OCI-LY3 (cell line): ENCODE measurements around the gene ZBTB11.
A peak's percentile ranks its signal among the peaks of the same experiment; 100 is the strongest.
"Not testable (repeated sequence)": the region's sequence is repeated elsewhere in the genome, so short reads cannot be mapped to it uniquely, and the experiment has no call there.

Experiments used
- H2AFZ ChIP-seq: fragments of 200-600, 300-600 bp; shearing (Covaris generic); 2 replicates; pipeline ENCODE4 v1.6.0; 2014; ENCODE audit warnings: antibody characterized with exemption, low read depth, low read length
- H3K27ac ChIP-seq: fragments of 200-600, 300-600 bp; sonication (generic); 2 replicates; pipeline ENCODE4 v1.5.1; 2014; ENCODE audit warnings: mild to moderate bottlenecking, low read length, moderate library complexity, mixed read lengths
- H3K27me3 ChIP-seq: fragments of 200-600, 300-600 bp; sonication (generic); 2 replicates; pipeline ENCODE4 v1.6.1; 2014; ENCODE audit warnings: low read depth, low read length, mixed read lengths
- H3K36me3 ChIP-seq: fragments of 200-600, 300-600 bp; sonication (generic); replicated peaks from 2 replicates; pipeline ENCODE3; 2014; ENCODE audit warnings: low read depth, low read length, mixed read lengths
- H3K4me1 ChIP-seq: fragments of 300-600, 200-600 bp; sonication (generic); 2 replicates; pipeline ENCODE4 v1.6.1; 2014; ENCODE audit warnings: low read length, mixed read lengths
- H3K4me2 ChIP-seq: fragments of 200-600, 300-600 bp; sonication (generic); 2 replicates; pipeline ENCODE4 v1.6.1; 2014; ENCODE audit warnings: low read length, mixed read lengths
- H3K4me3 ChIP-seq: fragments of 300-600, 200-600 bp; sonication (generic); 2 replicates; pipeline ENCODE4 v1.5.1; 2014; ENCODE audit warnings: antibody characterized with exemption, mild to moderate bottlenecking, low read length, moderate library complexity
- H3K79me2 ChIP-seq: fragments of 300-600, 200-600 bp; shearing (Covaris generic); 2 replicates; pipeline ENCODE4 v1.6.1; 2014; ENCODE audit warnings: mild to moderate bottlenecking, low read length, mixed read lengths
- H3K9ac ChIP-seq: fragments of 300-600, 200-600 bp; shearing (Covaris generic); 2 replicates; pipeline ENCODE4 v1.6.0; 2014; ENCODE audit warnings: mild to moderate bottlenecking, low read length, moderate library complexity
- H3K9me3 ChIP-seq: fragments of 200-600, 300-600 bp; shearing (Covaris generic); 2 replicates; pipeline ENCODE4 v1.6.1; 2014; ENCODE audit warnings: low read length, mixed read lengths; ENCODE audit not compliant: insufficient read depth
- H4K20me1 ChIP-seq: fragments of 200-600, 300-600 bp; sonication (generic); 2 replicates; pipeline ENCODE4 v1.6.1; 2016; ENCODE audit warnings: low read length, mixed read lengths; ENCODE audit not compliant: insufficient read depth
- CTCF ChIP-seq: fragments of 200-600, 300-600 bp; sonication (generic); IDR thresholded peaks from 2 replicates; pipeline ENCODE4 v1.5.1; 2014; ENCODE audit warnings: antibody characterized with exemption, low read length, low read depth
- EZH2phosphoT487 ChIP-seq: fragments of 200-600 bp; shearing (Covaris generic); IDR thresholded peaks from 2 replicates; pipeline ENCODE4 v1.6.1; 2018; ENCODE audit warnings: antibody characterized with exemption, mixed run types, low read depth

ZBTB11 gene

GRCh38 chr3:101702726-101703125 lies 25.8 kb upstream of the ZBTB11 start:
- H4K20me1 ChIP-seq: no peaks in the 10 kb centered on the region
- no peak overlapping the region for H3K4me3 ChIP-seq
- H3K79me2 ChIP-seq: no peaks in the 10 kb centered on the region
- H2AFZ ChIP-seq: no peak overlapping the region
- H3K4me1 ChIP-seq: peaks cover 23% of the 10 kb centered on the region
- H3K36me3 ChIP-seq: no peaks in the 10 kb centered on the region
- no peak overlapping the region for H3K27ac ChIP-seq
- no peaks in the 10 kb centered on the region for H3K9me3 ChIP-seq
- TF ChIP-seq CTCF: no peak
- H3K9ac ChIP-seq: no peak overlapping the region
- H3K27me3 ChIP-seq: no peaks in the 10 kb centered on the region
- no peak overlapping the region for H3K4me2 ChIP-seq

GRCh38 chr3:101701696-101702634 lies 25.0 kb upstream of the ZBTB11 start:
- H3K9me3 ChIP-seq: no peaks in the 10 kb centered on the region
- H4K20me1 ChIP-seq: no peaks in the 10 kb centered on the region
- H3K27ac ChIP-seq: peak overlapping the region; percentile 41
- H3K27me3 ChIP-seq: no peaks in the 10 kb centered on the region
- no peaks in the 10 kb centered on the region for H3K79me2 ChIP-seq
- no peaks in the 10 kb centered on the region for H3K36me3 ChIP-seq
- H3K4me1 ChIP-seq: peaks cover 17% of the 10 kb centered on the region
- TF ChIP-seq EZH2phosphoT487 (no peak), CTCF (no peak)
- H3K4me2 ChIP-seq: peak overlapping the region; percentile 67
- peak overlapping the region; percentile 31 for H3K9ac ChIP-seq
- H2AFZ ChIP-seq: peak overlapping the region; percentile 34; the same call in 1 of the 2 replicates
- H3K4me3 ChIP-seq: peak overlapping the region; percentile 62

- H3K4me1 ChIP-seq: peaks cover 11% of the 10 kb centered on the region
- H3K36me3 ChIP-seq: no peaks in the 10 kb centered on the region
- H4K20me1 ChIP-seq: no peaks in the 10 kb centered on the region
- H3K9ac ChIP-seq: no peak overlapping the region
- no peaks in the 10 kb centered on the region for H3K79me2 ChIP-seq
- TF ChIP-seq CTCF (peak; percentile 72), EZH2phosphoT487 (no peak)
- no peaks in the 10 kb centered on the region for H3K27me3 ChIP-seq
- no peak overlapping the region for H3K4me2 ChIP-seq
- H3K27ac ChIP-seq: no peak overlapping the region
- no peaks in the 10 kb centered on the region for H3K9me3 ChIP-seq
- no peak overlapping the region for H3K4me3 ChIP-seq
- no peak overlapping the region for H2AFZ ChIP-seq
These were observed 18.9 kb upstream of the ZBTB11 start for GRCh38 chr3:101695779-101696372.

GRCh38 chr3:101694836-101695235 lies 17.9 kb upstream of the ZBTB11 start:
- H3K4me1 ChIP-seq: peaks cover 16% of the 10 kb centered on the region
- H3K27me3 ChIP-seq, H3K4me3 ChIP-seq, H2AFZ ChIP-seq, H3K9me3 ChIP-seq, H3K4me2 ChIP-seq, H3K36me3 ChIP-seq, H4K20me1 ChIP-seq, H3K9ac ChIP-seq, H3K27ac ChIP-seq, H3K79me2 ChIP-seq: not testable (repeated sequence)
